Activated B cell treated with CpG ODN at 0.5 μM for 24 hours (primary cell): ENCODE measurements around the gene PALLD. TPM values are rescaled to one million over a fixed set of nuclear protein-coding genes. Genes with fewer than 3 reads are reported as not detected.

Experiments used
- ATAC-seq: fragments of 200-7000 bp; cut with Tn5 transposase; one replicate; pipeline ENCODE4 v1.10.0; 2021; ENCODE audit warnings: low read depth, mild to moderate bottlenecking, moderate library complexity
- CTCF ChIA-PET: fragments of 350-600 bp; sonication (Branson Sonifier 250); formaldehyde crosslinking; loops from one replicate; lab custom pipeline; 2021; ENCODE audit warnings: antibody characterized with exemption; lab: Charles Lee
- POLR2A ChIA-PET: fragments of 350-600 bp; sonication (Branson Sonifier 250); formaldehyde crosslinking; loops from one replicate; lab custom pipeline; 2021; ENCODE audit warnings: antibody characterized with exemption; lab: Charles Lee
- DNase-seq: peaks from one replicate; pipeline ENCODE4 v3.0.0; 2022
- H3K27ac Mint-ChIP-seq: one replicate; pipeline ENCODE4 v1.8.0; 2020; ENCODE audit warnings: mixed read lengths
- H3K27me3 Mint-ChIP-seq: one replicate; pipeline ENCODE4 v1.8.0; 2021; ENCODE audit warnings: mixed read lengths
- H3K36me3 Mint-ChIP-seq: one replicate; pipeline ENCODE4 v1.8.0; 2021; ENCODE audit warnings: low read depth, mixed read lengths
- H3K4me1 Mint-ChIP-seq: one replicate; pipeline ENCODE4 v1.8.0; 2021; ENCODE audit warnings: mixed read lengths
- H3K4me3 Mint-ChIP-seq: one replicate; pipeline ENCODE4 v1.8.0; 2020; ENCODE audit warnings: mild to moderate bottlenecking, mixed read lengths
- H3K9me3 Mint-ChIP-seq: one replicate; pipeline ENCODE4 v1.8.0; 2020; ENCODE audit warnings: mixed read lengths
- CTCF ChIP-seq: fragments of 200-600 bp; IDR thresholded peaks from one replicate; pipeline ENCODE4 v1.8.0; 2022; ENCODE audit warnings: antibody characterized with exemption, mild to moderate bottlenecking
- intact Hi-C: fragments of 100-400 bp; cut with micrococcal nuclease; formaldehyde crosslinking; loops from one replicate; pipeline ENCODE4 v1.15.1; 2024
- total RNA-seq: library from RNA; stranded (reverse); gene quantifications from 2 replicates; pipeline ENCODE4 v1.2.3, GENCODE V29; 2022

The PALLD gene
- total RNA-seq, 1 donor from 2014 or later, result 0.44 TPM

- CTCF ChIA-PET, result no interaction called here
- no peak overlapping the region for H3K4me3 Mint-ChIP-seq
- DNase-seq (no peak), ATAC-seq (no peak)
- H3K27me3 Mint-ChIP-seq, result peaks cover 15% of the 10 kb centered on the region
- H3K36me3 Mint-ChIP-seq, result no peaks in the 10 kb centered on the region
- no peak overlapping the region for H3K27ac Mint-ChIP-seq
- intact Hi-C loops, result no loop called here
- H3K9me3 Mint-ChIP-seq, result no peaks in the 10 kb centered on the region
- no peak for TF ChIP-seq CTCF
- H3K4me1 Mint-ChIP-seq, result no peaks in the 10 kb centered on the region
- POLR2A ChIA-PET, result no interaction called here
Measured at GRCh38 chr4:168553714-168554370, 57.0 kb downstream of the PALLD start.

GRCh38 chr4:168555437-168555836, 58.6 kb downstream of the PALLD start:
- CTCF ChIA-PET, result no interaction called here

GRCh38 chr4:168557658-168558057, 60.8 kb downstream of the PALLD start:
- Mint-ChIP-seq H3K27ac (no peak overlapping the region), H3K4me3 (no peak overlapping the region), H3K9me3 (no peaks in the 10 kb centered on the region), H3K36me3 (no peaks in the 10 kb centered on the region), H3K27me3 (peaks cover 23% of the 10 kb centered on the region), H3K4me1 (no peaks in the 10 kb centered on the region)
- CTCF ChIA-PET, result no interaction called here
- TF ChIP-seq CTCF, result no peak
- DNase-seq, result no peak
- intact Hi-C loops, result no loop called here
- no peak for ATAC-seq
- POLR2A ChIA-PET, result no interaction called here

More at GRCh38 chr4:168555437-168555836, 58.6 kb downstream of the PALLD start:
- H3K4me3 Mint-ChIP-seq, result no peak overlapping the region
- POLR2A ChIA-PET, result no interaction called here
- intact Hi-C loops, result no loop called here
- no peaks in the 10 kb centered on the region for H3K4me1 Mint-ChIP-seq
- no peak for TF ChIP-seq CTCF
- H3K36me3 Mint-ChIP-seq, result no peaks in the 10 kb centered on the region
- no peak overlapping the region for H3K27ac Mint-ChIP-seq
- DNase-seq, result no peak
- no peaks in the 10 kb centered on the region for H3K9me3 Mint-ChIP-seq
- H3K27me3 Mint-ChIP-seq, result peaks cover 20% of the 10 kb centered on the region
- ATAC-seq, result no peak

- Mint-ChIP-seq H3K27ac (no peak overlapping the region), H3K9me3 (no peaks in the 10 kb centered on the region), H3K4me1 (no peaks in the 10 kb centered on the region), H3K36me3 (no peaks in the 10 kb centered on the region), H3K4me3 (no peak overlapping the region), H3K27me3 (peaks cover 18% of the 10 kb centered on the region)
- no peak for DNase-seq
- ATAC-seq, result no peak
- ChIA-PET POLR2A (no interaction called here), CTCF (no interaction called here)
- TF ChIP-seq CTCF, result no peak
- intact Hi-C loops, result no loop called here
Measured at GRCh38 chr4:168558599-168558998, 61.7 kb downstream of the PALLD start.

- ChIA-PET CTCF (no interaction called here), POLR2A (no interaction called here)
- no peaks in the 10 kb centered on the region for H3K9me3 Mint-ChIP-seq
- peaks cover 17% of the 10 kb centered on the region for H3K27me3 Mint-ChIP-seq
- H3K36me3 Mint-ChIP-seq, result no peaks in the 10 kb centered on the region
- intact Hi-C loops, result no loop called here
- DNase-seq, result no peak
- no peaks in the 10 kb centered on the region for H3K4me1 Mint-ChIP-seq
- no peak overlapping the region for H3K4me3 Mint-ChIP-seq
- no peak for TF ChIP-seq CTCF
- H3K27ac Mint-ChIP-seq, result no peak overlapping the region
- ATAC-seq, result no peak
Measured at GRCh38 chr4:168560184-168561180, 63.6 kb downstream of the PALLD start.
